Prostate gland (tissue), 2 donors: ENCODE data around the gene NME4. TPM values are rescaled to one million over a fixed set of nuclear protein-coding genes. Genes with fewer than 3 reads are reported as not detected.

Experiments
- DNase-seq: peaks from one replicate; pipeline ENCODE4 v3.0.0-alpha.2; 2019; ENCODE audit warnings: low spot score
- H3K27ac ChIP-seq, 2 donors: fragments of 200-600 bp; sonication (generic); 2 replicates each; pipeline ENCODE4 v1.5.1; 2017 to 2019
- H3K27me3 ChIP-seq: fragments of 200-600 bp; sonication (generic); replicated peaks from 2 replicates; pipeline ENCODE4 v1.5.1; 2019; ENCODE audit not compliant: insufficient read depth
- H3K36me3 ChIP-seq, 2 donors: fragments of 200-600 bp; sonication (generic); 1 replicate in 1 of 2; 2 replicates in 1 of 2; pipeline versions ENCODE4 v1.5.1 to v1.8.1; 2017 to 2019
- H3K4me1 ChIP-seq: fragments of 200-600 bp; sonication (generic); replicated peaks from 2 replicates; pipeline ENCODE4 v1.5.1; 2019
- H3K4me3 ChIP-seq, 2 donors: fragments of 200-600 bp; sonication (generic); 2 replicates each; pipeline ENCODE4 v1.5.1; 2017 to 2019
- H3K9me3 ChIP-seq: fragments of 200-600 bp; sonication (generic); 2 replicates; pipeline ENCODE4 v1.5.1; 2017
- POLR2A ChIP-seq: fragments of 450-650 bp; IDR thresholded peaks from one replicate; pipeline ENCODE4 v1.6.1; 2016; ENCODE audit warnings: antibody characterized with exemption, mild to moderate bottlenecking
- POLR2AphosphoS5 ChIP-seq: sonication (generic); formaldehyde crosslinking; IDR thresholded peaks from one replicate; pipeline ENCODE4 v1.6.1; 2017; ENCODE audit warnings: antibody characterized with exemption
- whole genome bisulfite sequencing: methylation state at CpG from one replicate; pipeline ENCODE4 v1.1.5; 2018; 5-methylcytosine and 5-hydroxymethylcytosine counted together
- intact Hi-C: fragments of 100-400 bp; cut with DNase I; formaldehyde crosslinking; loops from one replicate; pipeline ENCODE4 v1.14.2; 2022
- total RNA-seq, 2 donors: library from RNA; depleted of rRNA; stranded (reverse); fragments of >200 nt; gene quantifications; one replicate each; pipeline ENCODE4 v1.1.0, GENCODE V29; 2016
- TF ChIP-seq, protein P1 (sequence below), 4 experiments: fragments of 200-600 bp in 2 of 4; fragments of 450-650 bp in 2 of 4; sonication (generic) in 2 of 4; IDR thresholded peaks; 1 replicate in 3 of 4; 2 replicates in 1 of 4; pipeline ENCODE4 v1.5.1; 2016 to 2019; ENCODE audit warnings: antibody characterized with exemption in 4 of 4, mild to moderate bottlenecking in 2 of 4, moderate library complexity in 2 of 4

The NME4 gene
- total RNA-seq, 2 donors from 2014 or later: 137 to 185 TPM

DNA sequence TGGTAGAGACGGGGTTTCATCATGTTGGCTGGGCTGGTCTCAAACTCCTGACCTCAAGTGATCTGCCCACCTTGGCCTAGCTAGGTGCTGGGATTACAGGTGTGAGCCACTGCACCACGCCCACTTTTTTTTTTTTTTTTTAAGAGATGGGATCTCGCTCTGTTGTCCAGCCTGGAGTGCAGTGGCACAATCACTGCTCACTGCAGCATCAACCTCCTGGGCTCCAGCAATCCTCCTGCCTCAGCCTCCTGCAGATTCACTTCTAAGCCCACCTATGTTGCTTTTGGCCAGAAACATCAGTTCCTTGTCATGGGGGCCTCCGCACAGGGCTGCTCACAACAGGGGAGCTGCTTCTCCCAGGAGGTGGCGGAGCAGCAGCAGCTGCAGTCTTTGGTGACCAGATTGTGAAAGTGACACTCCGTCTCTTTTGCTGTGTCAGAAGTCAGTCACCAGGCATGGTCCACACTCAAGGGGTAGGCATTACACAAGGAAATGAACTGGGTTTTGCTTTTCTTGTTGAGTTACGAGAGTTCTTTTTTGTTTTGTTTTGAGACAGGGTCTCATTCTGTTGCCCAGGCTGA lies 4.5 kb upstream of the NME4 start:
- Histone ChIP-seq H3K4me3 (no peak overlapping the region), H3K4me1 (no peaks in the 10 kb centered on the region), H3K36me3 (no peaks in the 10 kb centered on the region), H3K27me3 (no peaks in the 10 kb centered on the region), H3K9me3 (no peaks in the 10 kb centered on the region), H3K27ac (no peak overlapping the region)
- no peak for TF ChIP-seq POLR2A
- TF ChIP-seq, protein P1, sequence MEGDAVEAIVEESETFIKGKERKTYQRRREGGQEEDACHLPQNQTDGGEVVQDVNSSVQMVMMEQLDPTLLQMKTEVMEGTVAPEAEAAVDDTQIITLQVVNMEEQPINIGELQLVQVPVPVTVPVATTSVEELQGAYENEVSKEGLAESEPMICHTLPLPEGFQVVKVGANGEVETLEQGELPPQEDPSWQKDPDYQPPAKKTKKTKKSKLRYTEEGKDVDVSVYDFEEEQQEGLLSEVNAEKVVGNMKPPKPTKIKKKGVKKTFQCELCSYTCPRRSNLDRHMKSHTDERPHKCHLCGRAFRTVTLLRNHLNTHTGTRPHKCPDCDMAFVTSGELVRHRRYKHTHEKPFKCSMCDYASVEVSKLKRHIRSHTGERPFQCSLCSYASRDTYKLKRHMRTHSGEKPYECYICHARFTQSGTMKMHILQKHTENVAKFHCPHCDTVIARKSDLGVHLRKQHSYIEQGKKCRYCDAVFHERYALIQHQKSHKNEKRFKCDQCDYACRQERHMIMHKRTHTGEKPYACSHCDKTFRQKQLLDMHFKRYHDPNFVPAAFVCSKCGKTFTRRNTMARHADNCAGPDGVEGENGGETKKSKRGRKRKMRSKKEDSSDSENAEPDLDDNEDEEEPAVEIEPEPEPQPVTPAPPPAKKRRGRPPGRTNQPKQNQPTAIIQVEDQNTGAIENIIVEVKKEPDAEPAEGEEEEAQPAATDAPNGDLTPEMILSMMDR (IDR thresholded peaks at IDR 0.05): no peak
- TF ChIP-seq POLR2AphosphoS5: no peak
- 95% methylated on average over 7 of the region's 7 CpGs for WGBS
- intact Hi-C loops: no loop called here
- DNase-seq: no peak

DNA sequence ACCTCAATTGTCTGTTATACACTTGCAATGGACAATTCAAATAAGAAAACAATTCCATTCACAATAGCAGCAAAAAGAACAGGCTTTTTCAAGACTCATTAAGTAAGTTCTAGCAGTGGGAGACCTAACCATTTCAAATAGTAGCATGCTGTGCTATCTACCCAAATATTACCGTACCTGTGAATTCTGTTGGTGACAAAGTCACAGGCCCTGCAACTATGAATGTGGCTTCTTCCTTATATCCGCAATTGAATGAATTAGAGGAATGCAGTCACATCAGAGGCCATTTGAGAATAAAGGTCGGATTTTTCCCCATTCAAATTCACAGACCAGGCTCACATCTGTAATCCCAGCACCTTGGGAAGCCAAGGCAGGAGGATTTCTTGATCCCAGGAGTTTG lies 800 bp upstream of the NME4 start:
- no peak for DNase-seq
- Histone ChIP-seq H3K27ac (peak overlapping the region; percentile 76 to 93), H3K36me3 (no peaks in the 10 kb centered on the region), H3K4me1 (peaks cover 11% of the 10 kb centered on the region), H3K27me3 (no peaks in the 10 kb centered on the region), H3K9me3 (no peaks in the 10 kb centered on the region), H3K4me3 (no peak overlapping the region)
- intact Hi-C loops: no loop called here
- TF ChIP-seq POLR2A: no peak
- TF ChIP-seq, protein P1 (IDR thresholded peaks at IDR 0.05): no peak
- no peak for TF ChIP-seq POLR2AphosphoS5
- 19% methylated on average over 3 of the region's 3 CpGs for WGBS

DNA sequence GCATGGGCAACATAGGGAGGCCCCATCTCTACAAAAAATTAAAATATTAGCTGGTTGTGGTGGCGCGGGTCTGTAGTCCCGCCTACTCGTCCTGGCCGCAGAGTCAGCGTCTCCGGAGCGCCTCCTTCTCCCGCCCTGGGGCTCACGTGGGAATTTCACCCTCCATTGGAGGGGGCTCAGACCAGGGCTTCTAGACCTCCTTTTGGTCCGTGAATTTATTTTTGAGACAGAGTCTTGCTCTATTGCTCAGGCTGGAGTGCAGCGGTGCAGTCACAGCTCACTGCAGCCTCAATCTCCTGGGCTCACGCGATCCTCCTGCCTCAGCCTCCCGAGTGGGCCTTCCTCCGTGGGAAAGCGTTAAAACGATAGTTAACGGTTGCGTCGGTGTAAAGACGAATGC lies 394 bp upstream of the NME4 start:
- intact Hi-C loops: no loop called here
- no peak for TF ChIP-seq POLR2A
- TF ChIP-seq, protein P1 (IDR thresholded peaks at IDR 0.05): no peak
- TF ChIP-seq POLR2AphosphoS5: no peak
- no peak for DNase-seq
- H3K27ac ChIP-seq: peak overlapping the region; percentile 76 to 93
- H3K27me3 ChIP-seq: no peaks in the 10 kb centered on the region
- no peaks in the 10 kb centered on the region for H3K36me3 ChIP-seq
- H3K9me3 ChIP-seq: no peaks in the 10 kb centered on the region
- H3K4me1 ChIP-seq: peaks cover 11% of the 10 kb centered on the region
- 2% methylated on average over 22 of the region's 22 CpGs for WGBS
- peak overlapping the region; percentile 66 to 83 for H3K4me3 ChIP-seq

DNA sequence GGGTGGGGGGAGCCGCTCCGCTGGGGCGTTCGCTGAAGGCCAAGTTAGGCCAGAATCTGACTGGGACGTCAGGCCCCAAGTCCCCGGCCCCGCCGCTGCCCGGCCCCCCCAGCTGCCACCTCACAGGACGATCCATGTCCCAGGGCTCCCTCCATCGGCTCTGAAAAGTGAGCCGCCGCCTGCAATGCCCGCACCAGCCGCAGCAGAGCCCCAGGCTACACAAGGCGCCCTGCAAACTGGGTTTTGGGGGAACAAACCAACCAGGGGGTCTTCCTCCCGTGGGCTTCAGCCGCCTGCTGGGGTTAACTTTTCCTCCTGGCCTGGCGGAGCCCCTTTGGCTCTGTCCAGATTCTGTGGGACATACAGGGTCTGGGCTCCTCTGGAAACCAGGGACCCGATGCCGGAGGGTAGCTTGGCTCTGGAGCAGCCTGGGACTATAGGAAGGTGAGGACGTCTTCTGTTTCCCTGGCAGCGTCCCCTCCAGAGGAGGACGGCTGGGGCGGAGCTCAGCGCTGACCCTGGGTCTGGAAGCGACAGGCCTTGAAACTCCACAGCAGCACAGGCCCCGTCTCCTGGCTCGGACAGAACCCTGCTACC lies 835 bp downstream of the NME4 start:
- Histone ChIP-seq H3K27ac (peak overlapping the region; percentile 76 to 93), H3K9me3 (no peaks in the 10 kb centered on the region), H3K4me1 (peaks cover 11% of the 10 kb centered on the region), H3K27me3 (no peaks in the 10 kb centered on the region), H3K4me3 (peak overlapping the region; percentile 66 to 83), H3K36me3 (no peaks in the 10 kb centered on the region)
- intact Hi-C loops: no loop called here
- 18% methylated on average over 25 of the region's 29 CpGs for WGBS
- TF ChIP-seq, protein P1 (IDR thresholded peaks at IDR 0.05): peak in 3 of 4 experiments; percentile 21 to 74 (median 68)
- no peak for TF ChIP-seq POLR2AphosphoS5
- peak; percentile 82 for DNase-seq
